K562 (cell line): ENCODE results near the gene IRF1. TPM values are rescaled to one million over a fixed set of nuclear protein-coding genes. Genes with fewer than 3 reads are reported as not detected.
A peak's percentile ranks its signal among the peaks of the same experiment; 100 is the strongest.

Experiments used
- BACH1 ChIP-seq: fragments of 200-800 bp; sonication (Bioruptor generic); IDR thresholded peaks from 2 replicates; pipeline ENCODE4 v1.6.1; 2016; ENCODE audit warnings: missing genetic modification characterization, missing compliant biosample characterization
- CREB3 ChIP-seq: fragments of 450-650 bp; conservative IDR thresholded peaks from 2 replicates; pipeline ENCODE4 v1.6.1; 2016; ENCODE audit warnings: missing genetic modification characterization, low read depth, mild to moderate bottlenecking, missing compliant biosample characterization, moderate library complexity
- ETV1 ChIP-seq: fragments of 450-650 bp; conservative IDR thresholded peaks from 2 replicates; pipeline ENCODE4 v1.6.1; 2016; ENCODE audit warnings: missing genetic modification characterization, control low read depth, low read depth, missing compliant biosample characterization
- FUS ChIP-seq: fragments of 200-400 bp; formaldehyde crosslinking; optimal IDR thresholded peaks from 2 replicates; pipeline ENCODE3; 2017; ENCODE audit warnings: low read depth, low read length
- GTF2B ChIP-seq: IDR thresholded peaks from 2 replicates; pipeline ENCODE4 v1.6.1; 2011; ENCODE audit not compliant: insufficient read length; ENCODE audit errors: extremely low read depth
- HBP1 ChIP-seq: fragments of 450-650 bp; formaldehyde crosslinking; IDR thresholded peaks from 2 replicates; pipeline ENCODE4 v1.4.0; 2022; ENCODE audit warnings: missing genetic modification characterization
- HMGXB4 ChIP-seq: sonication (generic); formaldehyde crosslinking; IDR thresholded peaks from 2 replicates; pipeline ENCODE4 v1.8.1; 2023; ENCODE audit warnings: mild to moderate bottlenecking, missing genetic modification reagents
- MITF ChIP-seq: IDR thresholded peaks from 2 replicates; pipeline ENCODE4 v1.6.1; 2014; ENCODE audit warnings: antibody characterized with exemption
- MXI1 ChIP-seq: IDR thresholded peaks from 2 replicates; pipeline ENCODE4 v1.6.1; 2011; ENCODE audit warnings: low read depth, mild to moderate bottlenecking, improper control_type of control experiment, low read length
- PTBP1 ChIP-seq: fragments of 200-400 bp; formaldehyde crosslinking; IDR thresholded peaks from 2 replicates; pipeline ENCODE4 v1.6.1; 2017; ENCODE audit warnings: low read depth, low read length
- SNIP1 ChIP-seq: fragments of 450-650 bp; IDR thresholded peaks from 2 replicates; pipeline ENCODE4 v1.7.1; 2017; ENCODE audit warnings: low read depth, mild to moderate bottlenecking
- SRSF3 ChIP-seq: fragments of 200-400 bp; formaldehyde crosslinking; IDR thresholded peaks from 2 replicates; pipeline ENCODE4 v1.6.1; 2016; ENCODE audit warnings: mild to moderate bottlenecking, low read length, moderate library complexity; ENCODE audit not compliant: insufficient read depth
- TAF7 ChIP-seq: fragments of 450-650 bp; IDR thresholded peaks from 2 replicates; pipeline ENCODE4 v1.6.1; 2016; ENCODE audit warnings: missing genetic modification characterization, missing compliant biosample characterization
- TCF3 ChIP-seq: sonication (generic); formaldehyde crosslinking; IDR thresholded peaks from 2 replicates; pipeline ENCODE4 v1.4.0; 2020; ENCODE audit warnings: mild to moderate bottlenecking, missing genetic modification reagents
- TEAD1 ChIP-seq, 2 experiments: fragments of 450-650 bp in 1 of 2; sonication (generic) in 1 of 2; formaldehyde crosslinking; IDR thresholded peaks; 2 replicates each; pipeline versions ENCODE4 v1.4.0 to v1.8.0; 2020 to 2022; ENCODE audit warnings: mild to moderate bottlenecking in 2 of 2, missing genetic modification reagents in 1 of 2
- TEAD2 ChIP-seq: fragments of 450-650 bp; IDR thresholded peaks from 2 replicates; pipeline ENCODE4 v1.6.1; 2016; ENCODE audit warnings: missing genetic modification characterization, control low read depth, missing compliant biosample characterization
- ZBED1 ChIP-seq: IDR thresholded peaks from 2 replicates; pipeline ENCODE4 v1.6.1; 2014
- ZNF507 ChIP-seq: conservative IDR thresholded peaks from 2 replicates; pipeline ENCODE4 v1.6.1; 2017; ENCODE audit warnings: missing genetic modification characterization, missing compliant biosample characterization
- ZNF583 ChIP-seq: fragments of 250-450 bp; sonication (Bioruptor Pico); IDR thresholded peaks from 2 replicates; pipeline ENCODE4 v1.4.0; 2020
- ZNF584 ChIP-seq: fragments of 200-800 bp; sonication (Bioruptor generic); IDR thresholded peaks from 2 replicates; pipeline ENCODE4 v1.6.1; 2016; ENCODE audit warnings: low read depth, mild to moderate bottlenecking, missing genetic modification characterization, missing compliant biosample characterization
- polyA plus RNA-seq, 8 experiments: library from polyadenylated mRNA; depleted of rRNA in 4 of 8; stranded (reverse) in 5 of 8; unstranded in 3 of 8; fragments of >200 nt; fragmentation: Nextera tagmentation in 2 of 8; fragmentation: Illumina TruSeq in 1 of 8; extraction: Ambion mirVana in 2 of 8; extraction: Trizol in 1 of 8; gene quantifications; 2 replicates each; pipeline versions ENCODE4 v1.2.1 to v1.2.3, GENCODE V29; 2011 to 2014; ENCODE audit warnings: inconsistent platforms in 1 of 8, missing spikeins in 1 of 8
- total RNA-seq, 7 experiments: library from RNA; depleted of rRNA in 6 of 7; stranded (reverse); fragments of >200 nt in 6 of 7; fragmentation: Illumina TruSeq in 2 of 7; extraction: Trizol in 2 of 7; gene quantifications; 2 replicates each; pipeline versions ENCODE4 v1.2.1 to v1.2.3, GENCODE V29; 2011 to 2021; ENCODE audit warnings: low replicate concordance in 1 of 7

IRF1 gene
- total and polyA plus RNA-seq, 9 of the 15 experiments (the other 6 are each of a cell fraction or from before 2014, with no cell fraction given): 1.1 to 12.3 (median 5.9) TPM

GRCh38 chr5:132459983-132460838 is 30.4 kb downstream of the IRF1 start (continued):
- TF ChIP-seq SNIP1 (no peak), MITF (no peak), TCF3 (CRISPR knock-in tag) (no peak), CREB3 (tag) (peak; percentile 63), MXI1 (no peak), BACH1 (peak; percentile 54; the same call in 1 of the 2 replicates), TEAD1 (CRISPR knock-in tag; IDR thresholded peaks at IDR 0.05) (peak; percentile 18 to 84; a peak in 2 of 4 replicates), HMGXB4 (CRISPR knock-in tag) (no peak), ETV1 (tag) (peak; percentile 26), TEAD2 (tag) (0 out of 2 replicates have a peak, but pooled peaks have one; percentile 21), TAF7 (tag) (peak; percentile 41; the same call in 1 of the 2 replicates), ZNF507 (tag) (no peak), ZNF583 (CRISPR knock-in tag) (0 out of 2 replicates have a peak, but pooled peaks have one; percentile 20), PTBP1 (no peak), GTF2B (no peak), ZBED1 (no peak), FUS (no peak), SRSF3 (0 out of 2 replicates have a peak, but pooled peaks have one; percentile 11), HBP1 (CRISPR knock-in tag) (no peak), ZNF584 (CRISPR knock-in tag) (peak; percentile 48)
